Measurements from ENCODE around the gene VSIG10L. TPM values are rescaled to one million over a fixed set of nuclear protein-coding genes. Genes with fewer than 3 reads are reported as not detected.
A peak's percentile ranks its signal among the peaks of the same experiment; 100 is the strongest.

VSIG10L gene
- polyA plus RNA-seq (ENCODE audit: insufficient read length in 4 of 4): 1 to 10 TPM; 4.2 to 5.2 (median 4.8) TPM

DNA sequence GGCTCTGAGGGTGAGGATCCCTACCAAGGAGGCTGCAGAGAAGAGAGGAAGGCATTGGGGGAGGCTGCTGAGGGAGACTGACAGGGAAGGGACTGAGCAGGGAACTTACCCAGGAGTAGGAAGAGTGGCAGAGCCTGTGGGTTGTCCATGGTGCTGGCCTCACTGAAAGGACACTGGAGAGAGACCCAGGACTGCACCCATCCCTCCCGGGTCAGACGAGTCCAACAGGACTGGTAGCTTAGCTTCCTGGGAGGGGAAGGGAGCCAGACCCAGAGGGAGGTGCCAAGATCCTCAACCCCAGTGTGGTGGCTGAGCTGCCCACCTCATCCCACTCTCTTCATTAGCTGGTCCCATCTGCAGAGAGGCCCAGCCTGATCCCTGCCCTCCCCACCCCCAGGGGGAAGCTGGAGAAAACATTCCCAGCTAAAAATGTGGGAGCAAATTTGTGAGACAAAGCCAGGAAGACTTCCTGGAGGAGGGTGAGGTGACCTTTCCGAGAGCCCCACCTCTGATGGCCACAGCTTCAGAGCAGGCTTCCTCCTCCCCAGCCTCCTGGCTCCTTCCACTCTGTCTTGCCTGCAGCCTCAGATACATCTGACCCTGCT, at the start of gene VSIG10L:
VSIG10L (minus strand) TSS at position 164 of the 605 bp plus-strand sequence; CDS start at position 149, 15 bp downstream.
- no peak for DNase-seq (ENCODE audit: low read depth in 4 of 4, low spot score in 3 of 4)

DNA sequence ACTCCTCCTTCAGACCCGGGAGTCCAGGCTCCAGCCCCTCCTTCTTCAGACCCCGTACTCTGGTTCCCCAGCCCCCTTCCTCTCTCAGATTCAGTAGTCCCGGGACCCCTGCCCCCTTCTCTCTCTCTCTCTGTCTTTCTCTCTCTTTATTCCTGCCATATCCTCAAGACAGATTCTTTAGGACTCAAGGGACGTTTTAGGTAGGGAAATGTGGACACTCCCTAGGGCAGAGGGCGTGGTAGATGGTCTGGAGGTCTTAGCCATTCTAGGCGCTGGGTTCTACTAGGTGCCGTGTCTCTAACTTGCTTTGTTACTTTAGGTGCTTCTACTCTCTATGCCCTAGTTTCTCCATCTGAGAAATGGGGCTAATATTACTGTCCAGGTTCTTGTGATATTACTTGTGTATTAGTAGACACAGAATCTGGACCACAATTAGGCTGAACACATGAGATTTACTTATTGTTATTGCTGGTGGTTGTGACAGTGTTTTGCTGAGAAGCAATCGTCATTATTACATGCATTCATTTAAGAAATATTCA, 49.2 kb upstream of the VSIG10L start:
- no peak for DNase-seq (ENCODE audit: low read depth in 4 of 4, low spot score in 3 of 4)

DNA sequence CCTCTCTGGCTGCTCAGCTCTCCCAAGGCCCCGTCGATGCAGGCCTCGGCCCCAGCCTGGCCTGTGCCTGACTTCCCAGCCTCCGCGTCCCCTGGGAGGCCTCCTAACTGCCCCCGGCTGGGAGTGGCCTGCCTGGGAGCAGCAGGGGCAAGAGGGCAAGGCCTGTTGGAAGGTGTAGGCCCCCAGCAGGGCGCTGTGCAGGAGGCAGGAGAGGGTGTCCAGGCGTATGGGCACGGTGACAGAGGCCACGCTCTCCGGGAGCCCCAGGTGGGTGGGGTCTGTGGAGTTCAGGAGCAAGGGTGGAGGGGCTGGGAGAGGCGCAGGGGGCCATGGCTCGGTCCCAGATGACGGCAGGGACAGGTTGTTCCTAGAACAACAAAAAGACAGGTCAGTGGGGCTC, 47.2 kb upstream of the VSIG10L start:
- no peak for DNase-seq (ENCODE audit: low read depth in 4 of 4, low spot score in 3 of 4)

DNA sequence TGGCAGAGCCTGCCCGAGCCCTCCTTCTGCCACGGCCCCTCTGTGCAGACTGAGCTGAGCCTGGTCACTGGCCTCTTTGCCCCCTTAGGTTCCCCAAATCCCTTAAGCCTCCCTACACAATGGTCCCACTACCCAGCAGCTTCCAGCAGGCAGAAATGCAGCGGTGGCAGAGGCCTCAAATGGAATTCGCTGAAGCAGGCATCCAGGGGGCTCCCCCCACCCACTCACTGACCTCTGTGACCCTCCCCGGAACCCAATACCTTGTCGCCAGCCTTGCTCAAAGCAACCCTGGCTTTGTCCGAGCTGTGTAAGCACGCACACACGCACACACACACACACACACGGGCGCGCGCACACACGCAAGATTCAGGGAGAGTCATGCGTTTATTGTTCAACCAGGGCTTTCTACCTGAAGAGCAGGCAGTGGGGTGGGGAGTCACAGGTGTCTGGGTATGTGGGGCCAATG, 46.0 kb upstream of the VSIG10L start, which contains the start of gene LIM2:
LIM2 (minus strand) TSS at position 51 of the 466 bp plus-strand sequence. CDS start 531 bp downstream, outside the sequence.
- DNase-seq (ENCODE audit: low read depth in 4 of 4, low spot score in 3 of 4): no peak

DNA sequence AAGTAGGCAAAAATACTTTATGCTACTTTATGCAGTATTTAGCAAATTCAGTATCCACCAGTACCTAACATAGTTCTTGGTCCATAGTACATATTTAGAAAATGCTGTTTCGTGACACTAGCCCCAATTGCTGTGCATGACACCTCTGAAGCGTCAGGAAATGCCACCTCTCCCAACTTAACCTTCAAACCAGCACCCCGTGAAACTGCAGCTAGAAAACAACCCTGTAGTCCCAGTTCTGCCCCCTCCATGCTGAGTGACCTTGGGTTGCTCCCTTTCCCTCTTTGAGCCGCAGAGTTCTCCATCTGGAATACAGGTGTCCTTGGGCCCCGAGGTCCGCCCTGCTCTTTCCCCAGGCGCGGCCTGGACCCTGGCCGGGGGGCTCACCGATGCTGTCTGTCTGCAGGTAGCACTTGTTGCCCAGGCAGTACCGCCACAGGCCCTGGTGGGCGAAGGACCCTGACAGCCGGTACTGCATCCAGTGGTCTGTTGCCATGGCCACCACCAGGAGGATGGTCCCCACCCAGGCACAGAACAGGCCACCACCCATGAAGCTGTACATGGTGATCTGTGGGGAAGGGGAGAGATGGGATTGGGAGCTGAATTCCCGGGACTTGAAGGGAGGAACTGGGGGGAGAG, 45.1 kb upstream of the VSIG10L start:
- DNase-seq (ENCODE audit: low read depth in 4 of 4, low spot score in 3 of 4): no peak

DNA sequence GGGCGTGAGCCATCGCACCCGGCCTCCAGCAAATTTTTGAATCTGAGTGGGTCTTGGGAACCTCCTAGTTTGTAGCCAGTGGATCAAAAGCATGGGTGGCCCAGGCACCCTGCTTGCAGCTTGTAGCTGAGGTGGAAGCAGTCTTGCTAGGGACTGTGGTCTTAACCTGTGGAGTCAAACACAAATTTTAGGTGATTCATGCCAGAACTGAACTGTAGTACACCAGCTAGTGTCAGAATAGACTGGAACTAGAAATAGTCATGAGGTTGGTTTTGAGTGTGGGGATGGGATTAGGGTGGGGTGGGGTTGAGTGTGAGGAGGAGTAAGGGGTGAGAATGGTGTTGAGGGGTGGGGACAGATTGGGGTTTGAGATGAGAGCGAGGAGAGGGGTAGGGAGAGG, 40.1 kb upstream of the VSIG10L start:
- DNase-seq (ENCODE audit: low read depth in 4 of 4, low spot score in 3 of 4): no peak

DNA sequence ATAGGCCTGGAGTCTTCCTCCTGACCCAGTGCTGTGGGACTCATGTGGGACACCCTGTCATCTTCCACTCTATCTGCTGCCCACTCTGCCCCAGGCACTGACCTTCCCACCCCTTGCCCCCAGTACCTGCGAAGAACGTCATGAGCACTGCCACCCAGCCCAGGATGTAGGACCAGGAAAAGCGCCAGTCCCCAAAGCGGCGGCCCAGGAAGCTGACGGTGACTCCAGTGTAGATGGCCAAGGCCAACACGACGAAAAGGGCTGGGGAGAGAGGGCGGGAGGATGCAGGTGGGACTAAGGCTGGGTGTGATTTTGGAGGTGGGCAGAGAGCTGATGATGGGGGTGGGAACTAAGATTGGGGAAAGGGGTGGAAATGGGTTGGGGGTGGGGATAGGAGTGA, 38.4 kb upstream of the VSIG10L start:
- DNase-seq (ENCODE audit: low read depth in 4 of 4, low spot score in 3 of 4): no peak

DNA sequence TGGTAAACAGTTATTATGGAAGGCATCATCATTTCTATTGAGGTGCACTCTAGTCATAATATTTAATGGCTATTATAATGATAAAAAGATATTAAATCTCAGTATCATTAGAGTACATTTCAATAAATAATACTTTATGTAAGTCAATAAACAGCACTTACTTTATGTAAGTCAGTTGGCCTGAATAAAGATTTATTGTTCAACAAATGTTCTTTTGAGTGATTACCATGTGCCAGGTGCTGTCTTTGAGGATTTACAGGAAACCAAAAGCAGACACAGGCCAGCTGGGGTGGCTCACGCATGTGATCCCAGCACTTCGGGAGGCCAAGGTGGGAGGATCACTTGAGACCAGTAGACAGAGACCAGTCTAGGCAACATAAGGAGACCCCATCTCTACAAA, 35.5 kb upstream of the VSIG10L start:
- DNase-seq (ENCODE audit: low read depth in 4 of 4, low spot score in 3 of 4): no peak

DNA sequence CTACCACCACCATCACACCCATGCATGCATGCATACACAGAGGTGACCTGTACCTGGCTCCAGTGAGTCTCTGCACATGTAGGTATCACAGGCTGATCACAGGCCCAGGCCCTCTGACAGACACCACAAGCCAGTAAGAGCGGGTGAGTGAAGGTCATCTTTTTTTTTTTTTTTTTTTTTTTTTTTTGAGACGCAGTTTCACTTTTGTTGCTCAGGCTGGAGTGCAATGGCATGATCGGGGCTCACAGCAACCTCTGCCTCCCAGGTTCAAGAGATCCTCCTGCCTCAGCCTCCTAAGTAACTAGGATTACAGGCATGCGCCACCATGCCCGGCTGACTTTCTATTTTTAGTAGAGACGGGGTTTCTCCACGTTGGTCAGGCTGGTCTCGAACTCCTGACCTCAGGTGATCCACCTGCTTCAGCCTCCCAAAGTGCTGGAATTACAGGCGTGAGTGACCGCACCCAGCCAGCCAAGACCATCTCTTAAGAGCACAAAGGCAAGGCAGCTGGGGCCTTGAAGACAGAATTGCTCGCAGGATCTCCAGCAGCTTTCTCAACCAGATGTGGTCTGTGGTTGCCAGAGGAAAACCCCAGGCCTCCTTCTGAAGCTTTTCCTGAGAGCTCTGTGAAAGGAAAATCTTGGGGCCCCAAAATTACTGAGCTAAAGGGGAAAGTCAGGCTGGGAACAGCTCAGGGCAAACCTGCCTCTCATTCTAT, 33.7 kb upstream of the VSIG10L start:
- DNase-seq (ENCODE audit: low read depth in 4 of 4, low spot score in 3 of 4): no peak

DNA sequence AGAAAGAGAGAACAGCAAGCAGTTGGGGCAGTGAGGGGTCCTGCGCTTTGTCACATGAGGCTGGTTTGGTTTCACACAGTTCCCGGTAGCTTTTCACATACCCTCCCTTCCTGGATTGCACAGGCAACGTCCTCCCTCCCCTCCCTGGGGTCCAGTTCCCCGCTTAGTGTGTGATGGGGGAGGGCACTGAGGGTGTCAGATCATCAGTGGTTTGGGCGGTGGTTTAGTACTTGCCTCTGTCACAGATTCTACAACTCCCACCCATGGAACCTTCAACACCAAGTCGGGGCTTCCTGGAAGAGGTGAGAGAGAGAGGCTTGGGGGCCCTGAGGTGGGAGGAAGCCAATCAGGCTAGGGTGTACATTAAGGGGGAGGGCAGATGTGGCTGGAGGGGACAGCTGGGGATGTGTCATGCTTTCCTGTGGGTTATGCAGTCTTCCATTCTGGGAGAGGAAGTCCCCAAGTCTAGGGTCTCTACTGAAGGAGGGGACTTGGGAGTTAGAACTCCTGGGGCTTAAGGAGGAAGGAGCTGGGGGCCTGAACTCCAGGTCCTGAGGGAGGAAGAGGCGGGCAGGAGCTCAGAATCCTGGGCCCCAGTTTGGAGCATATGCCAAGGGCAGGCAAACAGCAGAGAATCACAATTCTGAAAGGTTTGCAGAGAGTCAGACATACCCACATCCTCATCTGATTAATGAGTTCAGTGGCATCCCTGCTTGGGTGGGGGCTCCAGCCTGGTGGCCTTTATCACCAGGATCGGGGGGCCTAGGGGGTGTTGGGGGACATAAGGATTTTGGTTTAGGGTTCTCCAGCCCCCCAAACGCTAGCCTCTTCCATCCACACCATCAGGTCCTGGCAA, 30.9 kb upstream of the VSIG10L start, which contains the start of gene NKG7:
NKG7 (minus strand) TSS at position 6 of the 856 bp plus-strand sequence. CDS start 119 bp downstream, outside the sequence.
- no peak for DNase-seq (ENCODE audit: low read depth in 4 of 4, low spot score in 3 of 4)

DNA sequence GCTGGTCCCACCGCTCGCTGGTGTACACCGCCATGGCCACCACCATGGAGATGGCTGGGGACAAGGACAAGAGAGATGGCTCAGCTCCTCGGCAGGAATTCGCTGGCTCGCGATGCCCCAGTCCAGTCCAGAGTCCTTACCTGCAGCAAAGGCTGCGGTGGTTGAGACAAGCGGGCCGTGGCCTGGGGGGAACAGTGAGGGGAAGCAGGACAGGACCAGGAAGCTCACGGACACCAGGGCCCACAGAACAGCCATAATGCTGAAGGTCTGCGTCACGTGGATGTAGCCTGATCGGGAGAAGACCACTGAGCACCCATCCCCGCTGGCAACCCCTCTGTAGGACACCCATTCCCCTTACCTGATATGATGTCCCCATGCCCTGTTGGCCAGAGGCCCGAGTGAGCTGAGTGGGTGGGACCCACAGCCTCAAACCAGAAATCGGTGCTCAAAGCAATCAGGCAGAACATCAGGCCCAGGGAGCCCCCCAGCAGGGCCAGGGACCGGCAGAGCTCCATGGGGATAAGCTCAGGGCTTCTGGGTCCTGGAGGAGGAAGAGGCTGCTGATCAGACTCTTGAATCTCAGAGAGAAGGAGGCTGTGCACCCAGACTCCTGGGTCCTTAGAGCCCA, 30.2 kb upstream of the VSIG10L start:
- no peak for DNase-seq (ENCODE audit: low read depth in 4 of 4, low spot score in 3 of 4)

DNA sequence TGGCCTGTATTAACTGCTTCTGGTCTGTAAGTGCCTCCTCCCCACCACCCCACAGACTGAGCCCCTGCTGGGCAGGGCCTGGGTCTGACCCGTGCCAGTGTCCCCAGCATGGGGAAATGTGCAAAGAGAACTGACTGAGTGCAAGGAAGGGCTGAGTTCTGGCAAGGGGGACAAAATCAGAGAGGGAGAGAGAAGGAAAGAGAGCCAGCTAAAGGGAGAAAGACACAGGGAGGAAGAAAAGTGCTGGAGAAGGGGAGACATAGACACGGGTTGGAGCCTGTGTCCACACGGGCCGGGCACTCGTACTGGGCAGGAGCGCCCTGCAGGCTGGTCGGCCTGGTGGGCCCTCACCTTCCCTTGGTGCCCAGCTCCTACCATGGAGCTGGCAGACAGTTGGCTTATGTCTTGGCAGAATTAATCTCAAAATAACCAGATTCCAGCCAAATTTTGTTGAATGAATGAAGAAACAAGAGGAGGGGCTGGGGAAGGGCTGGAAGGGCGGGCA, 29.3 kb upstream of the VSIG10L start:
- DNase-seq (ENCODE audit: low read depth in 4 of 4, low spot score in 3 of 4): no peak

DNA sequence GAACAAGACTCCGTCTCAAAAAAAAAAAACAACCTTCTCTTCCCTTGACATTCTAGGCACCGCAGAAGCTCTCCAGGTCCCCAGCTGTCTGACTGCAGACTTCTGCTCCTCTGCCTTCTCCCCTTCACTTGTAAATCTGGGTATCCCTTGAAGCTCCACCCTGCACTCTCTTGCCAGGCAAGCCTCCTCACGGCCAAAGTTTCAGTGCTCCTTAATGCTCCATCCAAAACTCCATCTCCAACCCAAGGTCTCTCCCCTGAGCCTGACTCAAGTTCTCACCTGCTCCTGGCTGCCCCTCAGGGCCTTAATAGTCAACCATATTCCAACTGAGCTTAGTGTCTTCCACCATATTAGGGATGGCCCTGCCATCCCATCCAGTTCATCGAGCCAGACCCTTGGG, 28.3 kb upstream of the VSIG10L start:
- no peak for DNase-seq (ENCODE audit: low read depth in 4 of 4, low spot score in 3 of 4)

DNA sequence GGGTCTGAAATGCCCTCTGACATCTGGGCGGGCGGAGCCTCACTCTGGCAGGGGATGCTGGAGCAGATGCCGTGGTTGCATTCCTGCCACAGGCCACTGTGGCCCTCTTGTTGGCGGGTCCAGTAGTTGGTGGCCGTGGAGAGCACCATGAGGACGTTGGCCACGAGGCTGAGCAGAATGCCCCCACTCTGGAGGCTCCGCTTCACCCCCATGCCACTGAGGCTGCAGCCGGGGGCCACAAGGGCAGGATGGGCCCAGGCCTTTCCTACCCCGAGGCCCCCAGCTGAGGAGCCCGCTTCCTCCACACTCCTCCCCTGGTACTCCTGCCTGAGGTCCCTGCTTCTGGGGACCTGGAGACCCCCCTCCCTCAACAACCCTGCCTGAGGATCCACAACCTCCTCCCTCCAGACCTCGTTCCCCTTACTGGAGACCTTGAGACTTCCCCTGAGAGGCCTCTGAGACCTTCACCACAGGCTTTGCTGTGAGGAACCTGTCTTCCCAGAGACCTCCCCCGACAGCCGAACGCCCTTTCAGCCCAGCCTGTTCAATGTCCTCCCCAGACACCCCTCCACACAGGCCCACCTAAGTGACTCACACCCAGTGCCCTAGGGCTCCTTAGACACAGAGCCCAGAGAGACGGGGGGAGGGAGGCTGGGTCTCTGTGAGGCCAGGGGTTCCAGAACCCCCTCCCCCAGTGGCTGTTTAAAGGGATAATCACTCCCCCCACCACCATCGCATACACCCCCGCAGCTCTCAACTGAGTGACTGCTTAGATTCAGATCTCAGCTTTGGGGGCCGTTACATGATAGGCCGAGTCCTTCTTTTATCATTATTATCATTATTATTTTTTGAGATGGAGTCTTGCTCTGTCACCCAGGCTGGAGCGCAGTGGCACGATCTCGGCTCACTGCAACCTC, 26.7 kb upstream of the VSIG10L start, which contains the start of gene CLDND2:
CLDND2 (minus strand) TSS at position 638 of the 917 bp plus-strand sequence; CDS start at position 212, 426 bp downstream.
- DNase-seq (ENCODE audit: low read depth in 4 of 4, low spot score in 3 of 4): no peak

DNA sequence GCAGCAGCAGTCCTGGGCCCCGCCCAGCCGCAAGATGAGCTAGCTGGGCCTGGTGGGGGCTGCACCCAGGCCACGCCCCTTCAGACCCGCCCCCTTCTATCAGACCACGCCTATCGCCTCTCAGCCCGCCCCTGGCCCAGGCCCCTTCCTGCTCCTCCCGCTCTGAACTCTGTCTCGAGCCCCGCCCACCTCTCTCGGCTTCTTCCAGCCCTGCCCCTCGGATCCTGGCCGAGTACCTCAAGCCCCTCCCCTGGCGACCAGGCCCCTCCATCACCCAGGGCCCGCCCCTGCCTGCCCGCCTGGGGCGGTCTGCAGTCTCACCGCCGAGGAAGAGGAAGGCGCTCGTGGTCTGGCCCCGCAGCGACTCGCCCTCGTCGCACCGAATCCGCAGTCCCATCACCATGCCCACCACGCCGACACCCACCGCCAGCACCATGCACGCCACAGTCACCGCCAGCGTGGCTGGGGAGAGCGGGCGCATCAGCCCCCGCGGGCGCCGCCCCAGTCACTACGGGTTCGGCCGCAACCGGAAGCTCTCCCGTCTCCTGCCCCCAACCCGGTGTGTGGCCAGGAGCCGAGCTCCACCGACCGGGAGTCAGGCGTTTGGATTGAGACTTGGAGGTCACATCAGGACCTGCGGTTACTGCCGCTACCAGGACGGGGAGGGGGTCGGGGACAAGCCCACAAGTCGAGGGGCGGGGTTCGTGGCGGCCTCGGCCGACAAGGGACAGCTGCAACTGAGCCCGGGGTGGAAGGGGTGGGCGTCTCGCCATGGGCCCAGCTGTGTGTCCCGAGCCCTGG, 25.8 kb upstream of the VSIG10L start:
- DNase-seq (ENCODE audit: low read depth in 4 of 4, low spot score in 3 of 4): peak; percentile 95 to 97 (median 96)

DNA sequence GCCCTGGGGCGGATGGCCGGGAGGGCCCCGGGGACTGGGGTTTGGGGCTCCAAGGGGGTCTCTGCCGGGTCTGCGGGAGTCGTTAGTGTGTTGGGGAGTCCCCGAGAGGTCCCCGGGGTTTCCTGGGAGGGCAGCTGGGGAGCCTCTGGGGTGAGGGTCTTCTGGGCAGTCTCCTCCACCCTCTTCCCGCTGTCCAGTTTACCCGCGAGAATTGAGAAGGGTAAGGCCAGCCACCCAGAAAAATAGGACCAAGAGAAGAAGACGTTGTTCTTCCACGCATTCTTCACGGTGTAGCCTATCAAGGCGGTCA, 25.3 kb upstream of the VSIG10L start:
- no peak for DNase-seq (ENCODE audit: low read depth in 4 of 4, low spot score in 3 of 4)

DNA sequence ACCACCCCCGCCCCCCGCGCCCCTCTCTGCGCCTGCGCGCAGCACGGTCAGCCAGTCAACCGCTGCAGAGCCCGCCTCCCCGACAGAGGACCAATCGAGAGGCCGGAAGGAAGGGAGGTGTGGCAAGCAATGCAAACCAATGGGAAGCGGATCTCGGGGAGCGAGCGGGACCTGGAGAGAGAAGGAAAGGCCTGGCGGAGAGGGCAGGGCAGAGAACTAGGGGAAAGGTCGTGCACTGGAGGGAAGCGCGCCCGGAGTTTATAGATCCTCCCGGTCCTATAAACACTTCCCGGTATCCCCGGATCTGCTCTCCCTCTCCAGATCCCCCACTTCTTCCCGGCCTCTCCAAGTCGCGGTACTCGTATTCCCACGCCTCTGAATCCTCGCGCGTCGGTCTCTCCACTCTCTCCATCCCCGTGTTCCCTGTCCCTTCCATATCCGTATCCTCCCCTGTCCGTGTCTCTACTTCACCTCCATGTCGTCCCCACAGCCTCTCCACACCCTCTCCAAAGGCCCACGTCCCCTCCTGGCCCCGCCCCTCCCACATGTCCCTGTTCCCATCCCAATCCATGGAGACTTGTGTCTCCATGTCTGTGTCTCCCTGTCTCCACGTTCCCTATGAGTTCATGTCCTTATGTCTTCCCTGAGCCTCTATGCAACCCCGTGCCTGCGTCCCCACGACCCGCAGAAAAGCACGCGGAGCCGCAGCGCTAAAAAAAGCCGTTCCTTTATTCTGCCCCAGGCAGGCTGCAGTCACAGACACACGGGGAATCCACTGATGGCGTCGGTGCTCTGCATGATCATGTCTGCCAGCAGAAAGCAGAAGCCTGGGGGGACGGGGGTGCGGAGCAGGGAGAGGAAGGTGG, 24.7 kb upstream of the VSIG10L start:
- DNase-seq (ENCODE audit: low read depth in 4 of 4, low spot score in 3 of 4): peak; percentile 88 to 97 (median 95)

All from left renal pelvis (tissue), 4 donors.